Measurements from ENCODE around the gene TTLL11.

The TTLL11 gene

GRCh38 chr9:121975801-121976277, 117.3 kb downstream of the TTLL11 start:
- DNase-seq (ENCODE audit: low read depth, low spot score), result no peak

GRCh38 chr9:121974421-121974820, 118.7 kb downstream of the TTLL11 start:
- DNase-seq (ENCODE audit: low read depth, low spot score), result no peak

- no peak for DNase-seq (ENCODE audit: low read depth, low spot score)
Measured at GRCh38 chr9:121972501-121972981, 120.6 kb downstream of the TTLL11 start.

- no peak for DNase-seq (ENCODE audit: low read depth, low spot score)
Measured at GRCh38 chr9:121968056-121968455, 125.1 kb downstream of the TTLL11 start.

GRCh38 chr9:121966706-121967105, 126.4 kb downstream of the TTLL11 start:
- no peak for DNase-seq (ENCODE audit: low read depth, low spot score)

GRCh38 chr9:121963528-121963995, 129.5 kb downstream of the TTLL11 start:
- DNase-seq (ENCODE audit: low read depth, low spot score), result no peak

GRCh38 chr9:121962421-121962820, 130.7 kb downstream of the TTLL11 start:
- DNase-seq (ENCODE audit: low read depth, low spot score), result no peak

GRCh38 chr9:121960665-121961064, 132.4 kb downstream of the TTLL11 start:
- no peak for DNase-seq (ENCODE audit: low read depth, low spot score)

GRCh38 chr9:121958530-121958929, 134.6 kb downstream of the TTLL11 start:
- no peak for DNase-seq (ENCODE audit: low read depth, low spot score)

- DNase-seq (ENCODE audit: low read depth, low spot score), result peak; percentile 53
Measured at GRCh38 chr9:121956808-121957207, 136.3 kb downstream of the TTLL11 start.

- no peak for DNase-seq (ENCODE audit: low read depth, low spot score)
Measured at GRCh38 chr9:121955649-121956048, 137.5 kb downstream of the TTLL11 start.

GRCh38 chr9:121954477-121955140, 138.5 kb downstream of the TTLL11 start:
- peak; percentile 21 for DNase-seq (ENCODE audit: low read depth, low spot score)

- DNase-seq (ENCODE audit: low read depth, low spot score), result no peak
Measured at GRCh38 chr9:121952611-121953010, 140.5 kb downstream of the TTLL11 start.

- no peak for DNase-seq (ENCODE audit: low read depth, low spot score)
Measured at GRCh38 chr9:121950866-121951265, 142.2 kb downstream of the TTLL11 start.

- no peak for DNase-seq (ENCODE audit: low read depth, low spot score)
Measured at GRCh38 chr9:121950441-121950840, 142.7 kb downstream of the TTLL11 start.

GRCh38 chr9:121949766-121950165, 143.3 kb downstream of the TTLL11 start:
- no peak for DNase-seq (ENCODE audit: low read depth, low spot score)

GRCh38 chr9:121949364-121949763, 143.7 kb downstream of the TTLL11 start:
- DNase-seq (ENCODE audit: low read depth, low spot score), result no peak

- no peak for DNase-seq (ENCODE audit: low read depth, low spot score)
Measured at GRCh38 chr9:121947775-121948174, 145.3 kb downstream of the TTLL11 start.

GRCh38 chr9:121946465-121946864, 146.6 kb downstream of the TTLL11 start:
- no peak for DNase-seq (ENCODE audit: low read depth, low spot score)

GRCh38 chr9:121945849-121946248, 147.3 kb downstream of the TTLL11 start:
- no peak for DNase-seq (ENCODE audit: low read depth, low spot score)

- DNase-seq (ENCODE audit: low read depth, low spot score), result no peak
Measured at GRCh38 chr9:121945281-121945680, 147.8 kb downstream of the TTLL11 start.

- DNase-seq (ENCODE audit: low read depth, low spot score), result peak; percentile 36
Measured at GRCh38 chr9:121944711-121945191, 148.4 kb downstream of the TTLL11 start.

- no peak for DNase-seq (ENCODE audit: low read depth, low spot score)
Measured at GRCh38 chr9:121943463-121943862, 149.6 kb downstream of the TTLL11 start.
